Tibial artery (tissue), 4 donors: ENCODE data around the gene PRKCSH.

Experiments used
- DNase-seq, 2 donors: peaks; one replicate each; pipeline ENCODE4 v3.0.0-alpha.2; 2019
- H3K27ac ChIP-seq, 2 donors: fragments of 200-600 bp; sonication (generic) in 1 of 2; 1 replicate in 1 of 2; 2 replicates in 1 of 2; pipeline ENCODE4 v1.5.1; 2018 to 2019; ENCODE audit warnings: mild to moderate bottlenecking in 1 of 2
- H3K27me3 ChIP-seq, 2 donors: fragments of 200-600 bp; sonication (generic) in 1 of 2; one replicate each; pipeline versions ENCODE4 v1.5.1 to v1.6.0; 2016 to 2019
- H3K36me3 ChIP-seq, 3 donors: fragments of 200-600 bp; sonication (generic) in 2 of 3; one replicate each; pipeline ENCODE4 v1.5.1; 2016 to 2019; ENCODE audit warnings: mild to moderate bottlenecking in 2 of 3
- H3K4me1 ChIP-seq, 4 donors: fragments of 200-600 bp; sonication (generic) in 2 of 4; 1 replicate in 3 of 4; 2 replicates in 1 of 4; pipeline ENCODE4 v1.5.1; 2016 to 2019
- H3K4me3 ChIP-seq, 2 donors: fragments of 200-600 bp; sonication (generic) in 1 of 2; 1 replicate in 1 of 2; 2 replicates in 1 of 2; pipeline ENCODE4 v1.5.1; 2018 to 2019; ENCODE audit warnings: mild to moderate bottlenecking in 2 of 2
- H3K9me3 ChIP-seq, 3 donors: fragments of 200-600 bp; sonication (generic) in 1 of 3; one replicate each; pipeline ENCODE4 v1.5.1; 2016 to 2019
- CTCF ChIP-seq, 2 experiments: fragments of 200-600 bp in 1 of 2; fragments of 450-650 bp in 1 of 2; IDR thresholded peaks; one replicate each; pipeline ENCODE4 v1.5.1; 2017 to 2019; ENCODE audit warnings: antibody characterized with exemption in 2 of 2, mild to moderate bottlenecking in 1 of 2, moderate library complexity in 1 of 2
- intact Hi-C: fragments of 100-400 bp; cut with DNase I; formaldehyde crosslinking; loops from one replicate; pipeline ENCODE4 v1.15.0; 2023; ENCODE audit warnings: low total_unique reads

PRKCSH gene

GRCh38 chr19:11483366-11484111 is 48.1 kb downstream of the PRKCSH start:
- intact Hi-C loops = no loop called here
- H3K27me3 ChIP-seq = peaks cover 22 to 84% of the 10 kb centered on the region in 2 donors
- H3K36me3 ChIP-seq = peaks cover 20 to 53% (median 39%) of the 10 kb centered on the region in 3 donors
- no peak overlapping the region for H3K27ac ChIP-seq
- no peak for DNase-seq
- no peak overlapping the region for H3K4me3 ChIP-seq
- no peaks in the 10 kb centered on the region for H3K9me3 ChIP-seq
- TF ChIP-seq CTCF (IDR thresholded peaks at IDR 0.05) = no peak
- peaks cover 8 to 37% (median 36%) of the 10 kb centered on the region in 4 donors for H3K4me1 ChIP-seq

GRCh38 chr19:11485245-11485837 is 49.9 kb downstream of the PRKCSH start:
- Histone ChIP-seq H3K27ac (no peak overlapping the region), H3K27me3 (peaks cover 22 to 72% of the 10 kb centered on the region in 2 donors), H3K9me3 (no peaks in the 10 kb centered on the region), H3K4me1 (peaks cover 8 to 26% (median 25%) of the 10 kb centered on the region in 4 donors), H3K36me3 (peaks cover 23 to 68% (median 44%) of the 10 kb centered on the region in 3 donors), H3K4me3 (no peak overlapping the region)
- no peak for DNase-seq
- intact Hi-C loops = no loop called here
- no peak for TF ChIP-seq CTCF (IDR thresholded peaks at IDR 0.05)

- TF ChIP-seq CTCF (IDR thresholded peaks at IDR 0.05) = no peak
- Histone ChIP-seq H3K4me1 (peaks cover 8 to 15% (median 13%) of the 10 kb centered on the region in 4 donors), H3K27me3 (peaks cover 13 to 56% of the 10 kb centered on the region in 2 donors), H3K4me3 (no peak overlapping the region), H3K36me3 (peaks cover 32 to 82% (median 53%) of the 10 kb centered on the region in 3 donors), H3K27ac (no peak overlapping the region), H3K9me3 (no peaks in the 10 kb centered on the region)
- intact Hi-C loops = no loop called here
- no peak for DNase-seq
Measured at GRCh38 chr19:11486661-11487503, 51.4 kb downstream of the PRKCSH start.

- H3K9me3 ChIP-seq = no peaks in the 10 kb centered on the region
- H3K36me3 ChIP-seq = peaks cover 24 to 93% (median 62%) of the 10 kb centered on the region in 3 donors
- no peak overlapping the region for H3K27ac ChIP-seq
- H3K4me1 ChIP-seq = no peaks in the 10 kb centered on the region
- no peak for TF ChIP-seq CTCF (IDR thresholded peaks at IDR 0.05)
- DNase-seq = no peak
- H3K4me3 ChIP-seq = no peak overlapping the region
- peaks cover under 1 to 31% of the 10 kb centered on the region in 2 donors for H3K27me3 ChIP-seq
- intact Hi-C loops = no loop called here
Measured at GRCh38 chr19:11489378-11489777, 53.9 kb downstream of the PRKCSH start.

GRCh38 chr19:11494634-11495285 is 59.3 kb downstream of the PRKCSH start:
- peaks cover 34 to 87% (median 64%) of the 10 kb centered on the region in 3 donors for H3K36me3 ChIP-seq
- no peak overlapping the region for H3K4me3 ChIP-seq
- H3K27me3 ChIP-seq = no peaks in the 10 kb centered on the region
- no peaks in the 10 kb centered on the region for H3K9me3 ChIP-seq
- intact Hi-C loops = no loop called here
- DNase-seq = no peak
- no peak overlapping the region for H3K27ac ChIP-seq
- H3K4me1 ChIP-seq = no peaks in the 10 kb centered on the region
- TF ChIP-seq CTCF (IDR thresholded peaks at IDR 0.05) = no peak
